VCaP (cell line): ENCODE results near the gene CXXC5.

Source experiments
- H3K27ac ChIP-seq: fragments of 450-650 bp; 2 replicates; pipeline ENCODE4 v1.5.1; 2017
- CTCF ChIP-seq: fragments of 450-650 bp; conservative IDR thresholded peaks from 2 replicates; pipeline ENCODE4 v1.5.1; 2017; ENCODE audit warnings: mild to moderate bottlenecking, moderate library complexity

The CXXC5 gene

GRCh38 chr5:139645430-139645871 is 2.7 kb upstream of the CXXC5 start:
- no peak overlapping the region for H3K27ac ChIP-seq
- no peak for TF ChIP-seq CTCF

- H3K27ac ChIP-seq, result no peak overlapping the region
- TF ChIP-seq CTCF, result no peak
These were observed 2.0 kb upstream of the CXXC5 start for GRCh38 chr5:139646111-139646510.

- TF ChIP-seq CTCF, result no peak
- no peak overlapping the region for H3K27ac ChIP-seq
These were observed 1.1 kb upstream of the CXXC5 start for GRCh38 chr5:139646912-139647505.

GRCh38 chr5:139647506-139648204 is 494 bp upstream of the CXXC5 start:
- no peak for TF ChIP-seq CTCF
- peak overlapping the region; percentile 90 for H3K27ac ChIP-seq

GRCh38 chr5:139649082-139649991 is 1.2 kb downstream of the CXXC5 start:
- peak overlapping the region; percentile 90 for H3K27ac ChIP-seq
- TF ChIP-seq CTCF, result no peak

GRCh38 chr5:139650031-139650688 is 2.0 kb downstream of the CXXC5 start:
- H3K27ac ChIP-seq, result peak overlapping the region; percentile 90
- TF ChIP-seq CTCF, result no peak

- H3K27ac ChIP-seq, result peak overlapping the region; percentile 90
- no peak for TF ChIP-seq CTCF
These were observed 2.5 kb downstream of the CXXC5 start for GRCh38 chr5:139650689-139651042.
